ENCODE data around the gene ILK. TPM values are rescaled to one million over a fixed set of nuclear protein-coding genes. Genes with fewer than 3 reads are reported as not detected.

ILK gene
- total RNA-seq, 4 donors from 2014 or later: 59.8 to 83.8 (median 71.5) TPM

DNA sequence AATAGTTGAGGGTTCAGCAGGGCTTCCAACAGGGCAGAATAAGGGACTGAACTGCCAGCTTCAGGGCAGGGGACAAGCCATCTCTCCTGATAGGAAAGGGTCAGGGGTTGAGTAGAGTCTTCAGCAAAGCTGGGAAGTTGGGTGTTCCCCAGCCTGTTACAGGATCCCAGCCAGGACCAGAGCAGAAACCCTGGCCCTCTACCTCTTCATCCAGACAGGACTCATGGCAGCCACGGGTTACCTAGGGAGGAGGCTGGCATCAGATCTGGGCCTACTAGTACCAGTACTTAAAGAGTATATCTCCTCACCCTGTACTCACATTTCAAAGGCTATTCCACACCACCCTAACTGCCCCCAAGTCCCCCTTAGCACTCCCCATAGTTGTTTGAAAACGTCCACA, 10.9 kb downstream of the ILK start:
- no peak overlapping the region for H3K27ac ChIP-seq
- no peak overlapping the region for H3K4me3 ChIP-seq
- DNase-seq (ENCODE audit: low spot score in 2 of 2): no peak
- H3K9me3 ChIP-seq: no peaks in the 10 kb centered on the region
- H3K36me3 ChIP-seq: peaks cover 28% of the 10 kb centered on the region
- peaks cover 47% of the 10 kb centered on the region for H3K4me1 ChIP-seq
- TF ChIP-seq EP300 (IDR thresholded peaks at IDR 0.05) (no peak), POLR2A (IDR thresholded peaks at IDR 0.05) (no peak)
- WGBS: 100% methylated on average over 2 of the region's 2 CpGs
- H3K27me3 ChIP-seq: no peaks in the 10 kb centered on the region

DNA sequence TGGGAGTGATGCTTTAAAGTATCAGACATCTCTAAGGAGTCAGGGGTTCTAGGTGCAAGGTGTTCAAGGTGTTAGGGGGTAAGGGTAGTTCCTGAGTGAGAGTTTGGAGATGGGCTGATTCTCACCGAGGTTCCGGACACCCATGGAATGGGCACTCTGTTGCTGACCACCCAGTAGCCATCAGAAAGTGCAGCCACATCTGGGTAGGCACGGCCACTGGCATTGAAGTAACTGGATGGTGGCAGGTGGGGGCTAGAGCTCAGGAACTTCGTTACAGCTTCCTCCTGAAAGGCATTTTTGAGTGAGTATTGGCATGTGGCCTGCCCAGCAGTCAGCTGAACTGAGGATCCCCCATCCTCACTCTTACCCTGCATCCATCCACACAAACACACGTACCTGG, 11.5 kb downstream of the ILK start:
- WGBS: 100% methylated on average over 5 of the region's 5 CpGs
- TF ChIP-seq POLR2A (IDR thresholded peaks at IDR 0.05) (no peak), EP300 (IDR thresholded peaks at IDR 0.05) (no peak), POLR2AphosphoS5 (IDR thresholded peaks at IDR 0.05) (no peak)
- TF ChIP-seq, protein P1, sequence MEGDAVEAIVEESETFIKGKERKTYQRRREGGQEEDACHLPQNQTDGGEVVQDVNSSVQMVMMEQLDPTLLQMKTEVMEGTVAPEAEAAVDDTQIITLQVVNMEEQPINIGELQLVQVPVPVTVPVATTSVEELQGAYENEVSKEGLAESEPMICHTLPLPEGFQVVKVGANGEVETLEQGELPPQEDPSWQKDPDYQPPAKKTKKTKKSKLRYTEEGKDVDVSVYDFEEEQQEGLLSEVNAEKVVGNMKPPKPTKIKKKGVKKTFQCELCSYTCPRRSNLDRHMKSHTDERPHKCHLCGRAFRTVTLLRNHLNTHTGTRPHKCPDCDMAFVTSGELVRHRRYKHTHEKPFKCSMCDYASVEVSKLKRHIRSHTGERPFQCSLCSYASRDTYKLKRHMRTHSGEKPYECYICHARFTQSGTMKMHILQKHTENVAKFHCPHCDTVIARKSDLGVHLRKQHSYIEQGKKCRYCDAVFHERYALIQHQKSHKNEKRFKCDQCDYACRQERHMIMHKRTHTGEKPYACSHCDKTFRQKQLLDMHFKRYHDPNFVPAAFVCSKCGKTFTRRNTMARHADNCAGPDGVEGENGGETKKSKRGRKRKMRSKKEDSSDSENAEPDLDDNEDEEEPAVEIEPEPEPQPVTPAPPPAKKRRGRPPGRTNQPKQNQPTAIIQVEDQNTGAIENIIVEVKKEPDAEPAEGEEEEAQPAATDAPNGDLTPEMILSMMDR (IDR thresholded peaks at IDR 0.05): no peak
- Histone ChIP-seq H3K27me3 (no peaks in the 10 kb centered on the region), H3K9me3 (no peaks in the 10 kb centered on the region), H3K4me1 (peaks cover 51% of the 10 kb centered on the region), H3K36me3 (peaks cover 22% of the 10 kb centered on the region), H3K27ac (no peak overlapping the region), H3K4me3 (no peak overlapping the region)
- no peak for DNase-seq (ENCODE audit: low spot score in 2 of 2)

DNA sequence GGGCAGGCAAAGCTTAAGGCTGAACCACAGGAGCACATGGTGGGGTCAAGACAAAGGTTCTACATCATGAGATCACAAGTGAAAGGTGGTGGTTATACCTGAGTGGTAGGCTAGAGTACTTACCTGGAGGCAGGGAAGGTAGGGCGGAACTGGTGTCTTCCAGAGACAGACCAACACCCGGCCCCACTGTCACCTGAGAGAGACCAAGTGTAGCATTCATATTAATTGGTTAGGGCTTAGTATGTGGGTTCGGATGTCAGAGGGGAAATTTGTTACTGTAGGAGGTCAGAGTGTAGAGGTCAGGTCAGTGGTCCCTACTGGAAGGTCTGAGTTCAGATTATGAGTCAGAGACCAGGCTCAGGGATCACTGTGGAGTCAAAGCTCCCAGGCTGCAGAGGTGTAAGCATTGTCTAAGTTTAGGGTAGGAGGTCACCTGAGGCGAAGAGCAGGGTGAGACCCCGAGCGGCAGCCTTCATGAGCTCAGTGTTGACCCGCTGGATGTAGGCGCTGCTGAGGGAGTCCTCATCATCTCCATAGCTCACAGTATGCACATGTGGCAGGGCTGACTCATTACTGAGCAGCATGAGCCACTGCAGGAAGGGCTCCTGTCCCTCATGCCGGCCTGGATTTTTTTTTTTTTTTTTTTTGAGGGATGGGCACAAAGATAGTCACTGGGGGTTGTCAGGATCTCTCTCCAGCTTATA, 12.5 kb downstream of the ILK start:
- Histone ChIP-seq H3K36me3 (peaks cover 14% of the 10 kb centered on the region), H3K9me3 (no peaks in the 10 kb centered on the region), H3K27me3 (no peaks in the 10 kb centered on the region), H3K27ac (no peak overlapping the region), H3K4me3 (no peak overlapping the region), H3K4me1 (peaks cover 47% of the 10 kb centered on the region)
- WGBS: 93% methylated on average over 9 of the region's 9 CpGs
- TF ChIP-seq, protein P1 (IDR thresholded peaks at IDR 0.05): no peak
- TF ChIP-seq POLR2A (IDR thresholded peaks at IDR 0.05): no peak
- no peak for TF ChIP-seq POLR2AphosphoS5 (IDR thresholded peaks at IDR 0.05)
- TF ChIP-seq EP300 (IDR thresholded peaks at IDR 0.05): no peak
- DNase-seq (ENCODE audit: low spot score in 2 of 2): no peak

DNA sequence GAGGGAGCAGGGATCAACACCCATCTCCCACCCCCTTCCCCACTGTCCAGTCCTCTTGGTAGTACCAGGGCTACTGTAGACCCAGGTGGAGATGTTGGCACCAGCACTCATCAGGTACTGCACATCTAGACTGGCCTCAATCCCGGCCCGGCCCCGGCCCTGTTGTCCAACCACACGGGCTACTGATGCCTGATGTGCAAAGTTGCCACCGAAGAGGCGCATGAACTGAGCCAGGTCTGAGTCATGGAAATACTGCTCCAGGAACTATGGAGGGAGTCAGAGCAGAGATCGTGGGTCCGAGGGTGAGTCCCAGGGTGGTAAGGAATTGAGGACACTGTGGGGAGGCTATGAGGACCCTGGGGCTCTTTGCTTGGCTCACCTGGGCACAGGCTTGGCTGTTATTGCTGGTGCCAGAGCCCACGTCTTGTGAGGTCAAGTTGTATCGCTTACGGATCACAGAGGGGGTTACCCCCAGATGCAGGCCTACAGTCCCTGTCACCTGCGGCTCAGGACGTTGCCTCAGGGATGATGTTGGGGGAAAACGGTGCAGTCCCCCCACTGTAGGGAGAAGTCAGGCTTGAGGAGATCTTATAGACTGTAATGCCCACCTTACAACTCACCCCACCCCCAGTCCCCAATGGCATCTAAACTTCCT, 13.1 kb downstream of the ILK start:
- DNase-seq (ENCODE audit: low spot score in 2 of 2): no peak
- Histone ChIP-seq H3K36me3 (peaks cover 14% of the 10 kb centered on the region), H3K4me1 (peaks cover 40% of the 10 kb centered on the region), H3K9me3 (no peaks in the 10 kb centered on the region), H3K27ac (no peak overlapping the region), H3K27me3 (no peaks in the 10 kb centered on the region), H3K4me3 (no peak overlapping the region)
- TF ChIP-seq, protein P1 (IDR thresholded peaks at IDR 0.05): no peak
- no peak for TF ChIP-seq POLR2A (IDR thresholded peaks at IDR 0.05)
- TF ChIP-seq POLR2AphosphoS5 (IDR thresholded peaks at IDR 0.05): no peak
- no peak for TF ChIP-seq EP300 (IDR thresholded peaks at IDR 0.05)
- 89% methylated on average over 8 of the region's 14 CpGs for WGBS

DNA sequence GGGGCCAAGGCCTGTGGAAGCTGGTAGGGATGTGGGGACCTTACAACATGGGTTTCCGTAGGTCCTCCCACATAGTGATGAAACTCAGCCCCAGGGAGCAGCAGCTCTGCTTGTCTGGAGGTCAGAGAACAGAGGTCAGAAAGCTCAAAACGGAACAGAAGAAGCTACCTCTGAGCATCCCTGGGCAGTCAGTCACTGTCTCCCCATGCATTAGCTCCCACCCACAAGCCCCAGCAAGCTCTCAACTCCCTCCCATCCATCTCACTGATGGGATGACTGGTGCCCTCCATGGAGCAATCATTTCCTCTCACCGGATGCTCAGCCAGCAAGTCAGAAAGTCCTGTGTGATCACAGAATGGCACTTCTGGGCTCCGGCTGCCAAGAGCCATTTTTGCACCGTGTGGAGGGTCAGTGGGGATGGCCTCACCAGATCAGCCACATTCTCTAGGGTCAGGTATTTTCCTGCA, 13.8 kb downstream of the ILK start:
- peaks cover 39% of the 10 kb centered on the region for H3K4me1 ChIP-seq
- peak overlapping the region; percentile 83 for H3K4me3 ChIP-seq
- WGBS: 82% methylated on average over 3 of the region's 5 CpGs
- H3K27ac ChIP-seq: peak overlapping the region; percentile 91
- peaks cover 14% of the 10 kb centered on the region for H3K36me3 ChIP-seq
- H3K27me3 ChIP-seq: no peaks in the 10 kb centered on the region
- no peaks in the 10 kb centered on the region for H3K9me3 ChIP-seq
- TF ChIP-seq EP300 (IDR thresholded peaks at IDR 0.05): no peak
- TF ChIP-seq POLR2A (IDR thresholded peaks at IDR 0.05): no peak
- TF ChIP-seq, protein P1 (IDR thresholded peaks at IDR 0.05): no peak
- no peak for TF ChIP-seq POLR2AphosphoS5 (IDR thresholded peaks at IDR 0.05)
- no peak for DNase-seq (ENCODE audit: low spot score in 2 of 2)

Data from suprapubic skin (tissue), 4 donors.